HG03575 (cell line): ENCODE measurements around the gene TOX2.

Experiments used
- ATAC-seq: cut with Tn5 transposase; IDR thresholded peaks from one replicate; pipeline ENCODE4 v1.9.1; 2021; ENCODE audit not compliant: unreplicated experiment, insufficient number of reproducible peaks, low FRiP score; ENCODE audit errors: extremely low read depth

Gene TOX2

GRCh38 chr20:44080064-44080463 is 165.4 kb downstream of the TOX2 start:
- no peak for ATAC-seq

- no peak for ATAC-seq
Measured at GRCh38 chr20:44080646-44081267, 166.1 kb downstream of the TOX2 start.

GRCh38 chr20:44081476-44081875 is 166.8 kb downstream of the TOX2 start:
- ATAC-seq, result no peak

- no peak for ATAC-seq
Measured at GRCh38 chr20:44081888-44082287, 167.2 kb downstream of the TOX2 start.

GRCh38 chr20:44083220-44083933 is 168.7 kb downstream of the TOX2 start:
- ATAC-seq, result no peak

- no peak for ATAC-seq
Measured at GRCh38 chr20:44084439-44084838, 169.8 kb downstream of the TOX2 start.

GRCh38 chr20:44084891-44085290 is 170.2 kb downstream of the TOX2 start:
- no peak for ATAC-seq

GRCh38 chr20:44085616-44086434 is 171.2 kb downstream of the TOX2 start:
- no peak for ATAC-seq

- no peak for ATAC-seq
Measured at GRCh38 chr20:44087051-44087856, 172.6 kb downstream of the TOX2 start.

GRCh38 chr20:44087857-44088120 is 173.1 kb downstream of the TOX2 start:
- no peak for ATAC-seq

- ATAC-seq, result no peak
Measured at GRCh38 chr20:44089987-44090674, 175.5 kb downstream of the TOX2 start.

- ATAC-seq, result no peak
Measured at GRCh38 chr20:44091026-44091425, 176.4 kb downstream of the TOX2 start.

GRCh38 chr20:44092551-44093248 is 178.0 kb downstream of the TOX2 start:
- ATAC-seq, result no peak

GRCh38 chr20:44093249-44093582 is 178.6 kb downstream of the TOX2 start:
- ATAC-seq, result no peak

- ATAC-seq, result no peak
Measured at GRCh38 chr20:44095831-44096230, 181.2 kb downstream of the TOX2 start.

- ATAC-seq, result no peak
Measured at GRCh38 chr20:44097521-44098255, 183.0 kb downstream of the TOX2 start.

- ATAC-seq, result no peak
Measured at GRCh38 chr20:44098256-44098630, 183.6 kb downstream of the TOX2 start.

- ATAC-seq, result no peak
Measured at GRCh38 chr20:44098657-44099056, 184.0 kb downstream of the TOX2 start.
